CD4-positive, alpha-beta T cell treated with Interleukin-6 for 4 hours (primary cell): ENCODE data around the gene ZNF418.
"Not testable (repeated sequence)": the region's sequence is repeated elsewhere in the genome, so short reads cannot be mapped to it uniquely, and the experiment has no call there.

Experiments
- DNase-seq: peaks from one replicate; pipeline ENCODE4 v3.0.0-alpha.2; 2020; ENCODE audit warnings: mixed read lengths

ZNF418 gene

DNA sequence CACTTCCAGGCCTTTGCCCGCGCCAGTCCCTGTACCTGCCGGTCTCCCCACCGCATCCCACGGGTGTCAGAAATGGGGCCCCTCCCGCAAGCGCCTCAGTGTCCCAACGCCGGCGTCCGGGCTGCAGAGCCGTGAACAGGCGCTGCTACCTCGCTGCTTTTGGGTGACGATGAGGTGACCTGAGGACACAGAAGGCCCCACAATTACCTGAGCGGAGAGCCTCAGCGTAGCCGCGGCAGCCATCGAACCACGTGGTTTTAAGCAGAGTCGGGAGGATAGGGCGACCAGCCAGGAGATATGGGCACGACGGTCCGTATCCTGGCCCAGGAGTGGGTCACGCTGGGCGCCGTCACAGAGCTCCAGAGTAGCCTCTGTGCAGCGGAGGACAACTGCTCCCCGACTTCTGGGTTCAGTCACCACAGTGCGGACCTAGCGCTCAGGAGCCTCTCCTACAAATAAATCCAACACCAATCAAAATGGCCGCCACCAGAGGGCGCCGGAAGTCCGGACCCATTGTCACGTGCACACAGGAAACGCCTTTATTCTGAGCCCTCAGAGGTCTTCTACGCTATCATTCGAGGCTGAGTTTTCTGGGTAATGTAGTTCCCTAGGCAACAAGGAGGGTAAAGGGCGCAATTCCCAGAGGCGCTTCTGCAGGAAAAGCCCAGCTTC is 46.5 kb downstream of the ZNF418 start, which contains the start of gene ZNF814:
ZNF814 (minus strand) TSS at position 478 of the 672 bp plus-strand sequence; CDS start at position 243, 235 bp downstream.
- DNase-seq, result peak; percentile 79

DNA sequence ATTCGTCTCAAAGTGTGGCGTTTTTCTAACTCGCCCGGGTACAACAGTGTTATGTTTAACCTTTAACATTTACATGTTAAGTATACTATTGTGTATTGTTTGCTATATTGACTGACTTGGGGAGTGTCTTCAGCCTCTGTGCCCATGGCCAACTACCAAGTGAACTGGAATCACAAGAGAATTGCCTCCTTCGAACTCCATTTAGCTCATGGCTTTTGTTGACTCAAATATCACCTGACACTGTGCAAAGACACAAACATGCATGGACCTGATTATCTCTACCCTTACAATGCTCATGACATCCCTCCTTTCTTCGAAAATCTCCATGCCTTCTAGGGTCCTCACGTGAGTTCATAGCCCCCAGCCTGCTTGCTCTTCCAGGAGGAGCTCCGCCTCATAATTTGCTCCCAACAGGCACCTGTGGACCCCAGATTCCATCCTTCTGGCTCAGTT is 47.1 kb downstream of the ZNF418 start:
- no peak for DNase-seq

DNA sequence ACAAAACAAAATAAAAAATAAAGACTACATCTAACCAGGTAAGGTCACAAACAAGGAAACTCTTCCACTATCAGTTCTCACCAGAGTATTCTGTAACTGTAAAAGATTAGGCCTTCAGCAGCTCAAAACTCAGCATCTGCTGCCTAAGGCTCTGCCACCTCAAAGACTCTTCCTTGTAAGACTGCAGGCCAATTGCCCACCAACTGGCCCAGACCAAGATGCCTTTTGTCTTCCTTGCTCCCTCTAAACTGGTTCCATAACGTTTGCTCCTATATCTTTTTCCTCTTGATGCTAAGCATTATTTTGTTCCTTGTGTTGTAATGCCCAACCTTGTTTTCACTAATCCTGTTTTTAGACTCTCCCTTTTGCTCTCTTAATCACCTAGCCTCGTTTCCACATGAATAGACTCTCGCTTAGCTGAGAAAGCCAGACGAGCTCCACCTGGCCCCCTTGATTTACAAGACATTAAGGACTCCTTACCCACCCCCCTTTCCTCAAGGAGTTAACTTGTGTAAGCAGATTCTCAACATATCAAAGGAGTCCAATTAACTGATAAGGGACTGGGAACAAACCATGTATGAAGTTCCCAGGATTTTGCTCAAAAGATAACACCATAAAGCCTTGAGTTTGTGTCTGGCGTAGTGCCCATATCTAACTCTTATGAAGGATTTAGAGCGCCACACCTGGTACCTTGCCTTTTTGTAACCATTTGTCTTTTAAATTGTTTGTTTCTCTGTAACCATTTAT is 47.8 kb downstream of the ZNF418 start:
- DNase-seq, result no peak

DNA sequence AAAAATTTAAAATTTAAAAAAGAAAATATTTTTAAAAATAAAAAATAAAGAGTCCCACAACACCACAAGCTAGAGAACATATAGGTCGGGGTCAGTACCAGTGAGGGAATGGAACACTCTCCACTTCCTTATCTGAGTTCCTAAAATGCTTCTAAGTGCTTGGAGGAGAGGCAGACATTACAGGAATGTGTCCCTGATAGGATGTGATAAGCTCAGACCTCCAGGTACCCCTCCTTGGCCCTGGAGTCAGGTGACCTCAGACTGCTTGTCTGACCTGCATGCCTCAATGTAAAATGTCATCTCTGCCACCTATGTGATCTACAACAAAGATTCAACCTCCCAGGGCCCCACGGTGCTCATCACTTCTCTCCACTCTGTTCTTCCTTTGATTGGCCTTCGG is 49.2 kb downstream of the ZNF418 start:
- no peak for DNase-seq

DNA sequence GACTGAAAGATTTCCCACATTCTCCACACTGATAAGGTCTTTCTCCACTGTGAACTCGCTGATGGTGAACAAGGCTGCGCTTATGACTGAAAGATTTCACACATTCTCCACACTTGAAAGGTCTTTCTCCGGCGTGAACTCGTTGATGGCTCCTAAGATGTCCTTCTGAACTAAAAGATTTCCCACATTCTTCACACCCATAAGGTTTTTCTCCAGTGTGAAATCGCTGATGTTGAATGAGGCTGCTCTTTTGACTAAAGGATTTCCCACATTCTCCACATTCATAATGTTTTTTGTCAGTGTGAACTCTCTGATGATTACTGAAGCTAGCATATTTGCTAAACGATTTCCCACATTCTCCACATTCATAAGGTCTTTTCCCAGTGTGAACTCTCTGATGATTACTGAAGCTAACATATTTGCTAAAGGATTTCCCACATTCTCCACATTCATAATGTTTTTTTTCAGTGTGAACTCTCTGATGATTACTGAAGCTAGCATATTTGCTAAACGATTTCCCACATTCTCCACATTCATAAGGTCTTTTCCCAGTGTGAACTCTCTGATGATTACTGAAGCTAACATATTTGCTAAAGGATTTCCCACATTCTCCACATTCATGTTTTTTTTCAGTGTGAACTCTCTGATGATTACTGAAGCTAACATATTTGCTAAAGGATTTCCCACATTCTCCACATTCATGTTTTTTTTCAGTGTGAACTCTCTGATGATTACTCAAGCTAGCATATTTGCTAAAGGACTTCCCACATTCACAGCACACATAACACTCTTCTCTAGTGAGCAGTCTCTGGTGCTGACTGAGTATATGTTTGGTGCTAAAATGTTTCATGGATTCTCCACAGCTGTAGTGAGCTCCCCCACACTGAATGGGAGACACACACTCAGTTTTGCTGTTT is 61.1 kb downstream of the ZNF418 start:
- not testable (repeated sequence) for DNase-seq

DNA sequence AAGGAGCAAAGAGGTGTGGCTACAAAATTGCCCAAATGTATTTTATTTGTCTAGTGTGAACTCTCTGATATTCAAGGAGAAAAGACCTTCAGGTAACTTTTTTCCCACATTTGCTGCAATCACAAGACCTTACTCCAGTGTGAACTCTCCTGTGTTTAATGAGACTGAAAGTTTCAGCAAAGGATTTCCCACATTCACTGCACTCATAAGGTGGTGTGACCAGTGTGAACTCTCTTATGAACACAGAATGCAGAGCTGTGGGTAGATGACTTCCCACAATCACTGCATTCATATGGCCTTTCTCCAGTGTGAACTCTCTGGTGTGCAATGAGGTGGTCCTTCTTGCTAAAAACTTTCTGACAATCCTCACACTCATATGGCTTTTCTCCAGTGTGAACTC is 62.8 kb downstream of the ZNF418 start:
- no peak for DNase-seq
